ENCODE results near the gene SAMD9L.

- TF ChIP-seq CTCF (IDR thresholded peaks at IDR 0.05; ENCODE audit: poor library complexity), result no peak
- TF ChIP-seq EZH2 (IDR thresholded peaks at IDR 0.05; ENCODE audit: borderline replicate concordance), result no peak
Measured at GRCh38 chr7:93179173-93179572, 31.0 kb upstream of the SAMD9L start.

Measured in hepatocyte (in vitro differentiated cells).